Measurements from ENCODE around the gene CELF2.

GRCh38 chr10:10994360-10994759 lies 23.3 kb upstream of the CELF2 start:
- no peak for TF ChIP-seq TAF1 (IDR thresholded peaks at IDR 0.05; ENCODE audit: borderline replicate concordance, insufficient read depth, low read length)
- no peak for TF ChIP-seq SIN3A (IDR thresholded peaks at IDR 0.05; ENCODE audit: borderline replicate concordance, insufficient read depth, low read length)

Data from PFSK-1 (cell line).